HG03135 (cell line): ENCODE measurements around the gene ZMYND8.
"Not testable (repeated sequence)": the region's sequence is repeated elsewhere in the genome, so short reads cannot be mapped to it uniquely, and the experiment has no call there.

Source experiments
- ATAC-seq: cut with Tn5 transposase; IDR thresholded peaks from one replicate; pipeline ENCODE4 v1.9.1; 2021; ENCODE audit warnings: mild to moderate bottlenecking, moderate library complexity; ENCODE audit not compliant: unreplicated experiment

The ZMYND8 gene

GRCh38 chr20:47272893-47273590 lies 83.5 kb downstream of the ZMYND8 start:
- ATAC-seq, result no peak

- ATAC-seq, result no peak
Observed at GRCh38 chr20:47271046-47271615, 85.4 kb downstream of the ZMYND8 start.

GRCh38 chr20:47269309-47270165 lies 87.0 kb downstream of the ZMYND8 start:
- ATAC-seq, result no peak

GRCh38 chr20:47267621-47268020 lies 88.9 kb downstream of the ZMYND8 start:
- ATAC-seq, result no peak

- no peak for ATAC-seq
Observed at GRCh38 chr20:47266847-47267515, 89.5 kb downstream of the ZMYND8 start.

- no peak for ATAC-seq
Observed at GRCh38 chr20:47265984-47266383, 90.5 kb downstream of the ZMYND8 start.

- ATAC-seq, result no peak
Observed at GRCh38 chr20:47265214-47265613, 91.3 kb downstream of the ZMYND8 start.

- not testable (repeated sequence) for ATAC-seq
Observed at GRCh38 chr20:47264137-47264769, 92.2 kb downstream of the ZMYND8 start.

- no peak for ATAC-seq
Observed at GRCh38 chr20:47263465-47264084, 92.9 kb downstream of the ZMYND8 start.

- ATAC-seq, result no peak
Observed at GRCh38 chr20:47263080-47263464, 93.4 kb downstream of the ZMYND8 start.

- peak; percentile 58 for ATAC-seq
Observed at GRCh38 chr20:47262365-47263013, 94.0 kb downstream of the ZMYND8 start.

- no peak for ATAC-seq
Observed at GRCh38 chr20:47262008-47262364, 94.5 kb downstream of the ZMYND8 start.

GRCh38 chr20:47261161-47261774 lies 95.2 kb downstream of the ZMYND8 start:
- ATAC-seq, result not testable (repeated sequence)

- not testable (repeated sequence) for ATAC-seq
Observed at GRCh38 chr20:47260540-47261126, 95.9 kb downstream of the ZMYND8 start.

GRCh38 chr20:47258745-47259695 lies 97.5 kb downstream of the ZMYND8 start:
- ATAC-seq, result peak; percentile 43

- ATAC-seq, result no peak
Observed at GRCh38 chr20:47257771-47258170, 98.7 kb downstream of the ZMYND8 start.

GRCh38 chr20:47257256-47257655 lies 99.2 kb downstream of the ZMYND8 start:
- no peak for ATAC-seq

- no peak for ATAC-seq
Observed at GRCh38 chr20:47256668-47257236, 99.7 kb downstream of the ZMYND8 start.
